GM12874 (cell line): ENCODE measurements around the gene NR4A1.

ENCODE experiments used
- CTCF ChIP-seq: IDR thresholded peaks from 2 replicates; pipeline ENCODE4 v1.5.1; 2011; ENCODE audit warnings: low read depth, mild to moderate bottlenecking, control low read depth, low read length, moderate library complexity; ENCODE audit not compliant: insufficient read depth

Gene NR4A1

GRCh38 chr12:52044292-52044983 is 6.8 kb upstream of the NR4A1 start:
- TF ChIP-seq CTCF = no peak

GRCh38 chr12:52045794-52046199 is 5.4 kb upstream of the NR4A1 start:
- no peak for TF ChIP-seq CTCF

- no peak for TF ChIP-seq CTCF
Measured at GRCh38 chr12:52046859-52047258, 4.4 kb upstream of the NR4A1 start.

GRCh38 chr12:52049286-52049685 is 2.0 kb upstream of the NR4A1 start:
- TF ChIP-seq CTCF = no peak

DNA sequence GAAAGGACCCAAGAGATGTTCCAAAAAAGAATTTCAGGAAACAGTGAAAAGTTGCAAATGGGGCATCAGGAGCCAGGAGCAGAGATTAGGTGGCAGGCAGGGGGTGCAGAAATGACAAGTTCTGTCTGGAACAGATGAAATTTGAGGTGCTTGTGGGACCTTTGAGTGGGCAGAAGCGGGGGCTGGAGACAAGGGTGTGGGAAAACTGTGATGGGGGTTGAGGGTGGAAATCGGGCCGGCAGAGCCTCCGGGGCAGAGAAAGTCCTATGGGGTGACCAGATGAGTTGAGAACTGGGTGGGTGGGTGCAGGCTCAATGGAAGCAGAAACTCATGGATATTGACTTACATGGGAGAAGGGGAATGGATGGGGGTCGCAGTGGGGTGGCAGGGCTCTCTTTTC is 1.6 kb upstream of the NR4A1 start:
- no peak for TF ChIP-seq CTCF

DNA sequence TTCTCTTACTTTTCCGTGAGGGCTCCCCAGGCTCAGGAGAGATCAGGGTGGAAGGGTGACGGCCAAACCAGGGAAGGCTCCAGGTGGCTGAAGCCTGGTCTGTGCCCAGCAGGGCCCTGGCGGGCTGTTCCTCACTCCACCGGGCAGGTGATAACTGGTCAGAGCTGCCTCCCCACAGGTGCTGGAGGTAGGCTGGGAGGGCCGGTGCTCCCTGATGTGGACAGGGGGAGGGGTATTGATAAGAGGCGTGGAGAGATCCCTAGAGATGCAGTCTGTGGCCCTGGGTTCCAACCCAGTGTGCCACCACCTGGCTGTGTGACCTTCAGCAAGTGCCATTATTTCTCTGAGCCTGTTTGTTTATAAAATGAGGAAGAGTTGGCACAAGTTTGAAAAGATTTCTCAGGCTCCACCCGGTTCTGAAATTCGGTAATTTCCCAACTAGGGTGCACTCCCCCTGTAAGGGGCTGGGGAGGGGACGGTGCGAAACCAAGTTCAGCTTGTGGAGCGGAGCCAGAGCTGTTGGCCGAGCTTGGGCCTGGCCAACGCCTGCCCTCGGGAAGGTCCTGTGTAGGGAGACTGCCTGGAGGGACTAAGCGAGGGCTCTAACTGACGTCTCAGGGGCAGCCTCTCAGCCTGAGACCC is 1.0 kb upstream of the NR4A1 start:
- TF ChIP-seq CTCF = no peak

DNA sequence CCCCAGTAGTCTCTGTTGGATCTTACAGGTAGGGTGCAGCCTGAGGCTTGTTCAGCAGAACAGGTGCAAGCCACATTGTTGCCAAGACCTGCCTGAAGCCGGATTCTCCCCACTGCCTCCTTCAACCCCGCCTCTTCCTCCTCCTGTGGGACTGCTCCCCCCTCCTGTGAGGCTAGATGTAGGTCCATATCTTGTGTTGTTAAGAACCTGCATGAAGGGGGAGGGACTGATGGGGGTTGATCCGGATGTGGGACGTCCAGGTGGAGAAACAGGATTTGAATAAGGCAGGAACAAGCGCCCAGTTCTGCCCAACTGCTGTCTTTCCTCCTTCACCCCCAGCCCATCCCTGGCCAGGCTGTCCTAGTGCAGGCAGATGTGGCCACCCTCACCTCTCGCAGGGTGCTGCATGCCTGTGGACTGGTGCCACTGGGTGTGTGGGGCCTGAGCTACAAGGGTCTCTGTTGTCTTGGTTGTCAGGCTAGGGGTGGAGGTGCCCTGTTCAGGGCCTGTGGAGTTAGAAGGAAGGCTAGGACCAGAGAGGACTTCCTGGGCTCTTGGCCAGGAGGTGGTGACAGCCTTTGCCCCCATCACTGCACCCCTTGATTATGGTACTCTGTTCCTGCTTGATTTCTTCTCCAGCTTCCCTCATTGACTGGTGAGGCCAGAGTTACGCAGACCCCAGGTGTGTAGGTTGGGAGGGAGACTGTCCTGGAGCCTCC is 1.4 kb downstream of the NR4A1 start:
- no peak for TF ChIP-seq CTCF
